Nephron (organoid): ENCODE measurements around the gene CDK12.
A peak's percentile ranks its signal among the peaks of the same experiment; 100 is the strongest.
"Not testable (repeated sequence)": the region's sequence is repeated elsewhere in the genome, so short reads cannot be mapped to it uniquely, and the experiment has no call there.

ENCODE experiments used
- H3K27ac Mint-ChIP-seq, 3 experiments: 2 replicates each; pipeline ENCODE4 v1.8.0; 2020; ENCODE audit warnings: mixed read lengths in 3 of 3, mild to moderate bottlenecking in 2 of 3, moderate library complexity in 1 of 3
- H3K27me3 Mint-ChIP-seq: 2 replicates; pipeline ENCODE4 v1.8.0; 2021; ENCODE audit warnings: low read depth, mild to moderate bottlenecking, moderate library complexity, mixed read lengths
- H3K36me3 Mint-ChIP-seq: 2 replicates; pipeline ENCODE4 v1.8.0; 2020; ENCODE audit warnings: low read depth, mixed read lengths
- H3K4me1 Mint-ChIP-seq: 2 replicates; pipeline ENCODE4 v1.8.0; 2020; ENCODE audit warnings: mixed read lengths
- H3K4me3 Mint-ChIP-seq, 3 experiments: 2 replicates each; pipeline ENCODE4 v1.8.0; 2020; ENCODE audit warnings: mild to moderate bottlenecking in 3 of 3, mixed read lengths in 3 of 3, moderate library complexity in 2 of 3
- H3K9me3 Mint-ChIP-seq: 2 replicates; pipeline ENCODE4 v1.8.0; 2020; ENCODE audit warnings: mixed read lengths
- CTCF ChIP-seq, 3 experiments: fragments of 200-600 bp; sonication (generic); IDR thresholded peaks; one replicate each; pipeline ENCODE4 v1.5.0; 2021; ENCODE audit warnings: antibody characterized with exemption in 3 of 3; ENCODE audit not compliant: unreplicated experiment in 3 of 3

The CDK12 gene

GRCh38 chr17:39541652-39542051 is 80.4 kb downstream of the CDK12 start:
- TF ChIP-seq CTCF (IDR thresholded peaks at IDR 0.05; ENCODE audit: unreplicated experiment in 3 of 3): no peak
- Mint-ChIP-seq H3K36me3 (peaks cover 8% of the 10 kb centered on the region), H3K4me1 (no peaks in the 10 kb centered on the region), H3K9me3 (no peaks in the 10 kb centered on the region), H3K27ac (no peak overlapping the region), H3K4me3 (no peak overlapping the region), H3K27me3 (no peaks in the 10 kb centered on the region)

- TF ChIP-seq CTCF (IDR thresholded peaks at IDR 0.05; ENCODE audit: unreplicated experiment in 3 of 3): no peak
- H3K36me3 Mint-ChIP-seq: peaks cover 16% of the 10 kb centered on the region
- H3K27ac Mint-ChIP-seq: no peak overlapping the region
- H3K27me3 Mint-ChIP-seq: no peaks in the 10 kb centered on the region
- no peak overlapping the region for H3K4me3 Mint-ChIP-seq
- no peaks in the 10 kb centered on the region for H3K9me3 Mint-ChIP-seq
- no peaks in the 10 kb centered on the region for H3K4me1 Mint-ChIP-seq
Observed at GRCh38 chr17:39543176-39543575, 81.9 kb downstream of the CDK12 start.

GRCh38 chr17:39543664-39544063 is 82.4 kb downstream of the CDK12 start:
- no peaks in the 10 kb centered on the region for H3K4me1 Mint-ChIP-seq

GRCh38 chr17:39544361-39544760 is 83.1 kb downstream of the CDK12 start:
- H3K27ac Mint-ChIP-seq, H3K4me3 Mint-ChIP-seq, H3K4me1 Mint-ChIP-seq, H3K27me3 Mint-ChIP-seq, H3K9me3 Mint-ChIP-seq: not testable (repeated sequence)
- H3K36me3 Mint-ChIP-seq: peaks cover 23% of the 10 kb centered on the region

More at GRCh38 chr17:39543664-39544063, 82.4 kb downstream of the CDK12 start:
- Mint-ChIP-seq H3K27me3 (no peaks in the 10 kb centered on the region), H3K36me3 (peaks cover 19% of the 10 kb centered on the region), H3K4me3 (no peak overlapping the region), H3K9me3 (no peaks in the 10 kb centered on the region), H3K27ac (no peak overlapping the region)
- no peak for TF ChIP-seq CTCF (IDR thresholded peaks at IDR 0.05; ENCODE audit: unreplicated experiment in 3 of 3)

GRCh38 chr17:39547713-39548478 is 86.6 kb downstream of the CDK12 start:
- Mint-ChIP-seq H3K27ac (no peak overlapping the region), H3K27me3 (no peaks in the 10 kb centered on the region), H3K36me3 (peaks cover 50% of the 10 kb centered on the region), H3K4me1 (no peaks in the 10 kb centered on the region), H3K4me3 (no peak overlapping the region), H3K9me3 (no peaks in the 10 kb centered on the region)
- peak; percentile 90 to 92 (median 91) for TF ChIP-seq CTCF (IDR thresholded peaks at IDR 0.05; ENCODE audit: unreplicated experiment in 3 of 3)

GRCh38 chr17:39548494-39549225 is 87.4 kb downstream of the CDK12 start:
- TF ChIP-seq CTCF (IDR thresholded peaks at IDR 0.05; ENCODE audit: unreplicated experiment in 3 of 3): no peak
- no peak overlapping the region for H3K27ac Mint-ChIP-seq
- H3K4me3 Mint-ChIP-seq: no peak overlapping the region
- peaks cover 58% of the 10 kb centered on the region for H3K36me3 Mint-ChIP-seq
- H3K27me3 Mint-ChIP-seq: no peaks in the 10 kb centered on the region
- H3K9me3 Mint-ChIP-seq: no peaks in the 10 kb centered on the region
- no peaks in the 10 kb centered on the region for H3K4me1 Mint-ChIP-seq
